Activated CD4-positive, CD25-positive, alpha-beta regulatory T cell treated with anti-CD3 and anti-CD28 coated beads, Interleukin-2, amount 50 U/mL, for 72 hours (primary cell): ENCODE measurements around the gene ARID4B.
"Not testable (repeated sequence)": the region's sequence is repeated elsewhere in the genome, so short reads cannot be mapped to it uniquely, and the experiment has no call there.

Experiments
- DNase-seq: peaks from one replicate; pipeline ENCODE4 v3.0.0; 2021

The ARID4B gene

GRCh38 chr1:235327559-235328270 lies at the start of gene ARID4B:
Gene ARID4B (minus strand): TSS chr1:235328179. CDS start chr1:235326919, 1,260 bp downstream.
- DNase-seq: peak; percentile 71

- DNase-seq: no peak
Measured at GRCh38 chr1:235375919-235376605, 48.1 kb upstream of the ARID4B start.

- DNase-seq: no peak
Measured at GRCh38 chr1:235369802-235370201, 41.8 kb upstream of the ARID4B start.

- no peak for DNase-seq
Measured at GRCh38 chr1:235368428-235368827, 40.4 kb upstream of the ARID4B start.

- peak; percentile 88 for DNase-seq
Measured at GRCh38 chr1:235367000-235367908, 39.3 kb upstream of the ARID4B start, which contains the start of gene TBCE. Gene TBCE (plus strand): TSS chr1:235367427. CDS start chr1:235380050, 12,623 bp downstream.

GRCh38 chr1:235366286-235366685 lies 38.3 kb upstream of the ARID4B start:
- DNase-seq: peak; percentile 34

GRCh38 chr1:235364189-235364588 lies 36.2 kb upstream of the ARID4B start:
- DNase-seq: not testable (repeated sequence)

GRCh38 chr1:235358899-235359298 lies 30.9 kb upstream of the ARID4B start:
- no peak for DNase-seq

- DNase-seq: no peak
Measured at GRCh38 chr1:235357485-235358373, 29.8 kb upstream of the ARID4B start.

- DNase-seq: no peak
Measured at GRCh38 chr1:235351898-235352297, 23.9 kb upstream of the ARID4B start.

- DNase-seq: no peak
Measured at GRCh38 chr1:235351441-235351840, 23.5 kb upstream of the ARID4B start.

GRCh38 chr1:235343726-235344125 lies 15.7 kb upstream of the ARID4B start:
- no peak for DNase-seq

GRCh38 chr1:235342471-235342870 lies 14.5 kb upstream of the ARID4B start:
- DNase-seq: no peak

GRCh38 chr1:235342039-235342438 lies 14.1 kb upstream of the ARID4B start:
- DNase-seq: no peak

GRCh38 chr1:235341334-235341733 lies 13.4 kb upstream of the ARID4B start:
- no peak for DNase-seq

GRCh38 chr1:235339746-235340145 lies 11.8 kb upstream of the ARID4B start:
- DNase-seq: no peak

- DNase-seq: no peak
Measured at GRCh38 chr1:235336903-235337302, 8.9 kb upstream of the ARID4B start.

- no peak for DNase-seq
Measured at GRCh38 chr1:235331401-235331800, 3.4 kb upstream of the ARID4B start.

GRCh38 chr1:235330918-235331285 lies 2.9 kb upstream of the ARID4B start:
- DNase-seq: no peak

- peak; percentile 56 for DNase-seq
Measured at GRCh38 chr1:235329139-235329902, 1.3 kb upstream of the ARID4B start.
